ENCODE results near the gene LRIG3. TPM values are rescaled to one million over a fixed set of nuclear protein-coding genes. Genes with fewer than 3 reads are reported as not detected.

Gene LRIG3
- total RNA-seq, 1 donor from 2014 or later = 75.3 TPM

GRCh38 chr12:58847901-58848600, 72.3 kb downstream of the LRIG3 start:
- Mint-ChIP-seq H3K27me3 (no peaks in the 10 kb centered on the region), H3K9me3 (ENCODE audit: low read depth) (no peaks in the 10 kb centered on the region)

GRCh38 chr12:58844161-58844560, 76.1 kb downstream of the LRIG3 start:
- H3K4me3 Mint-ChIP-seq (ENCODE audit: low read depth) = no peak overlapping the region
- H3K27me3 Mint-ChIP-seq = no peaks in the 10 kb centered on the region
- H3K27ac Mint-ChIP-seq = no peak overlapping the region
- H3K9me3 Mint-ChIP-seq (ENCODE audit: low read depth) = peaks cover 8% of the 10 kb centered on the region
- peaks cover 1% of the 10 kb centered on the region for H3K4me1 Mint-ChIP-seq (ENCODE audit: low read depth)
- no peak for TF ChIP-seq CTCF (IDR thresholded peaks at IDR 0.05; ENCODE audit: unreplicated experiment)
- peaks cover 4% of the 10 kb centered on the region for H3K36me3 Mint-ChIP-seq (ENCODE audit: insufficient read depth)
- no peak for DNase-seq (ENCODE audit: low spot score, unreplicated experiment)

More at GRCh38 chr12:58847901-58848600, 72.3 kb downstream of the LRIG3 start:
- H3K4me1 Mint-ChIP-seq (ENCODE audit: low read depth) = peaks cover 1% of the 10 kb centered on the region
- TF ChIP-seq CTCF (IDR thresholded peaks at IDR 0.05; ENCODE audit: unreplicated experiment) = no peak
- no peak for DNase-seq (ENCODE audit: low spot score, unreplicated experiment)
- no peak overlapping the region for H3K27ac Mint-ChIP-seq
- H3K4me3 Mint-ChIP-seq (ENCODE audit: low read depth) = no peak overlapping the region
- H3K36me3 Mint-ChIP-seq (ENCODE audit: insufficient read depth) = peaks cover 2% of the 10 kb centered on the region

- DNase-seq (ENCODE audit: low spot score, unreplicated experiment) = peak; percentile 48
- Mint-ChIP-seq H3K27me3 (no peaks in the 10 kb centered on the region), H3K9me3 (ENCODE audit: low read depth) (peaks cover 26% of the 10 kb centered on the region), H3K27ac (peak overlapping the region; percentile 85), H3K4me3 (ENCODE audit: low read depth) (no peak overlapping the region), H3K36me3 (ENCODE audit: insufficient read depth) (peaks cover 10% of the 10 kb centered on the region), H3K4me1 (ENCODE audit: low read depth) (no peaks in the 10 kb centered on the region)
- TF ChIP-seq CTCF (IDR thresholded peaks at IDR 0.05; ENCODE audit: unreplicated experiment) = no peak
Observed at GRCh38 chr12:58841058-58841798, 79.1 kb downstream of the LRIG3 start.

GRCh38 chr12:58833853-58834252, 86.5 kb downstream of the LRIG3 start:
- no peak overlapping the region for H3K4me3 Mint-ChIP-seq (ENCODE audit: low read depth)
- peaks cover 6% of the 10 kb centered on the region for H3K36me3 Mint-ChIP-seq (ENCODE audit: insufficient read depth)
- TF ChIP-seq CTCF (IDR thresholded peaks at IDR 0.05; ENCODE audit: unreplicated experiment) = no peak
- peaks cover 17% of the 10 kb centered on the region for H3K9me3 Mint-ChIP-seq (ENCODE audit: low read depth)
- peaks cover 3% of the 10 kb centered on the region for H3K4me1 Mint-ChIP-seq (ENCODE audit: low read depth)
- DNase-seq (ENCODE audit: low spot score, unreplicated experiment) = no peak
- no peak overlapping the region for H3K27ac Mint-ChIP-seq
- no peaks in the 10 kb centered on the region for H3K27me3 Mint-ChIP-seq

- Mint-ChIP-seq H3K4me3 (ENCODE audit: low read depth) (no peak overlapping the region), H3K36me3 (ENCODE audit: insufficient read depth) (peaks cover 6% of the 10 kb centered on the region), H3K27ac (no peak overlapping the region), H3K9me3 (ENCODE audit: low read depth) (peaks cover 10% of the 10 kb centered on the region), H3K4me1 (ENCODE audit: low read depth) (peaks cover 3% of the 10 kb centered on the region), H3K27me3 (no peaks in the 10 kb centered on the region)
- TF ChIP-seq CTCF (IDR thresholded peaks at IDR 0.05; ENCODE audit: unreplicated experiment) = no peak
- DNase-seq (ENCODE audit: low spot score, unreplicated experiment) = no peak
Observed at GRCh38 chr12:58832920-58833319, 87.4 kb downstream of the LRIG3 start.
